OCI-LY1 (cell line): ENCODE data around the gene PTPRA.
"Not testable (repeated sequence)": the region's sequence is repeated elsewhere in the genome, so short reads cannot be mapped to it uniquely, and the experiment has no call there.

Source experiments
- H2AFZ ChIP-seq: fragments of 200-600 bp; sonication (generic), shearing (Covaris generic); 2 replicates; pipeline ENCODE4 v1.6.0; 2014; ENCODE audit warnings: antibody characterized with exemption, mild to moderate bottlenecking, low read length
- H3F3A ChIP-seq: fragments of 200-600 bp; sonication (generic), shearing (Covaris generic); 2 replicates; pipeline ENCODE4 v1.6.0; 2014; ENCODE audit warnings: mild to moderate bottlenecking, antibody characterized with exemption, low read length, moderate library complexity; ENCODE audit not compliant: insufficient read depth
- H3K27ac ChIP-seq: fragments of 200-600 bp; sonication (generic); 2 replicates; pipeline ENCODE4 v1.5.1; 2014; ENCODE audit warnings: low read length, mixed run types, mild to moderate bottlenecking, low read depth; ENCODE audit not compliant: poor library complexity, severe bottlenecking
- H3K27me3 ChIP-seq: fragments of 200-600 bp; sonication (generic); 2 replicates; pipeline ENCODE4 v1.6.0; 2014; ENCODE audit warnings: antibody characterized with exemption, mild to moderate bottlenecking, low read length, moderate library complexity; ENCODE audit not compliant: insufficient read depth
- H3K36me3 ChIP-seq: fragments of 200-600 bp; sonication (generic); 2 replicates; pipeline ENCODE4 v1.6.1; 2014; ENCODE audit warnings: mild to moderate bottlenecking, antibody characterized with exemption, low read length, moderate library complexity, mixed read lengths; ENCODE audit not compliant: insufficient read depth
- H3K4me1 ChIP-seq: fragments of 200-600 bp; sonication (generic); 2 replicates; pipeline ENCODE4 v1.5.1; 2014; ENCODE audit warnings: mild to moderate bottlenecking, low read length, moderate library complexity; ENCODE audit not compliant: insufficient read depth, severe bottlenecking
- H3K4me2 ChIP-seq: fragments of 200-600 bp; sonication (generic), shearing (Covaris generic); 2 replicates; pipeline ENCODE4 v1.6.1; 2014; ENCODE audit warnings: low read length
- H3K4me3 ChIP-seq: fragments of 200-600 bp; sonication (generic); 2 replicates; pipeline ENCODE4 v1.5.1; 2014; ENCODE audit warnings: low read length, low read depth, mild to moderate bottlenecking, mixed read lengths; ENCODE audit not compliant: poor library complexity, severe bottlenecking
- H3K79me2 ChIP-seq: fragments of 200-600 bp; shearing (Covaris generic); 2 replicates; pipeline ENCODE4 v1.6.1; 2016; ENCODE audit warnings: mixed run types, low read length, mixed read lengths; ENCODE audit not compliant: insufficient read depth
- H3K9ac ChIP-seq: fragments of 200-600 bp; sonication (generic), shearing (Covaris generic); 2 replicates; pipeline ENCODE4 v1.6.1; 2014; ENCODE audit warnings: mild to moderate bottlenecking, low read length, mixed read lengths
- H3K9me2 ChIP-seq: fragments of 200-600 bp; sonication (generic), shearing (Covaris generic); 2 replicates; pipeline ENCODE4 v1.6.1; 2014; ENCODE audit warnings: low read depth, mild to moderate bottlenecking, low read length, mixed read lengths
- H3K9me3 ChIP-seq: fragments of 200-600 bp; shearing (Covaris generic); 2 replicates; pipeline ENCODE4 v1.6.1; 2014; ENCODE audit warnings: low read length, mixed read lengths
- H4K20me1 ChIP-seq: fragments of 200-600 bp; sonication (generic), shearing (Covaris generic); 2 replicates; pipeline ENCODE4 v1.6.0; 2016; ENCODE audit warnings: mild to moderate bottlenecking, low read length; ENCODE audit not compliant: insufficient read depth
- CTCF ChIP-seq: fragments of 200-600 bp; sonication (generic), shearing (Covaris generic); IDR thresholded peaks from 2 replicates; pipeline ENCODE4 v1.5.1; 2017; ENCODE audit warnings: mild to moderate bottlenecking, antibody characterized with exemption, low read length, moderate library complexity, mixed read lengths
- EZH2 ChIP-seq: fragments of 200-600 bp; sonication (generic), shearing (Covaris generic); IDR thresholded peaks from 2 replicates; pipeline ENCODE4 v1.8.0; 2017; ENCODE audit warnings: borderline replicate concordance, mixed run types, mild to moderate bottlenecking, antibody characterized with exemption, low read length, moderate library complexity, mixed read lengths

PTPRA gene

GRCh38 chr20:3074812-3075211 is 201.5 kb downstream of the PTPRA start:
- no peaks in the 10 kb centered on the region for H3K36me3 ChIP-seq
- no peak overlapping the region for H3K27ac ChIP-seq
- H3K9me2 ChIP-seq, result no peaks in the 10 kb centered on the region
- H3K9ac ChIP-seq, result no peak overlapping the region
- no peaks in the 10 kb centered on the region for H4K20me1 ChIP-seq
- no peaks in the 10 kb centered on the region for H3K9me3 ChIP-seq
- H3K27me3 ChIP-seq, result no peaks in the 10 kb centered on the region; the same call in 1 of the 2 replicates
- H3K4me1 ChIP-seq, result no peaks in the 10 kb centered on the region
- H3K4me3 ChIP-seq, result no peak overlapping the region
- no peaks in the 10 kb centered on the region for H3F3A ChIP-seq
- no peaks in the 10 kb centered on the region for H3K79me2 ChIP-seq
- TF ChIP-seq EZH2 (no peak), CTCF (no peak)
- no peak overlapping the region for H2AFZ ChIP-seq
- no peak overlapping the region for H3K4me2 ChIP-seq

- H3F3A ChIP-seq, H3K27ac ChIP-seq, H3K9me3 ChIP-seq, H3K9ac ChIP-seq, H3K27me3 ChIP-seq, H3K4me3 ChIP-seq, H2AFZ ChIP-seq, H4K20me1 ChIP-seq, H3K4me2 ChIP-seq, H3K79me2 ChIP-seq, H3K9me2 ChIP-seq, H3K36me3 ChIP-seq, H3K4me1 ChIP-seq: not testable (repeated sequence)
Observed at GRCh38 chr20:3075315-3075714, 202.0 kb downstream of the PTPRA start.

GRCh38 chr20:3077618-3078134 is 204.4 kb downstream of the PTPRA start:
- Histone ChIP-seq H3K27me3 (no peaks in the 10 kb centered on the region; the same call in 1 of the 2 replicates), H4K20me1 (no peaks in the 10 kb centered on the region), H3K27ac (no peak overlapping the region), H3K4me3 (no peak overlapping the region), H3K9ac (no peak overlapping the region), H2AFZ (no peak overlapping the region), H3K36me3 (no peaks in the 10 kb centered on the region), H3K4me1 (no peaks in the 10 kb centered on the region), H3K9me3 (no peaks in the 10 kb centered on the region), H3K4me2 (no peak overlapping the region), H3K79me2 (no peaks in the 10 kb centered on the region), H3K9me2 (no peaks in the 10 kb centered on the region), H3F3A (no peaks in the 10 kb centered on the region)
- TF ChIP-seq EZH2 (no peak), CTCF (no peak)

GRCh38 chr20:3080939-3081388 is 207.7 kb downstream of the PTPRA start:
- Histone ChIP-seq H3F3A (no peaks in the 10 kb centered on the region), H3K9me3 (no peaks in the 10 kb centered on the region), H3K27me3 (no peaks in the 10 kb centered on the region; the same call in 1 of the 2 replicates), H3K9me2 (no peaks in the 10 kb centered on the region), H3K4me3 (no peak overlapping the region), H3K9ac (no peak overlapping the region), H2AFZ (no peak overlapping the region), H4K20me1 (no peaks in the 10 kb centered on the region), H3K36me3 (no peaks in the 10 kb centered on the region), H3K27ac (no peak overlapping the region), H3K79me2 (no peaks in the 10 kb centered on the region), H3K4me1 (no peaks in the 10 kb centered on the region), H3K4me2 (no peak overlapping the region)
- no peak for TF ChIP-seq CTCF
- TF ChIP-seq EZH2, result no peak
